CD4-positive, alpha-beta T cell treated with Interleukin-10 for 1 hour (primary cell): ENCODE data around the gene COG3.
A peak's percentile ranks its signal among the peaks of the same experiment; 100 is the strongest.

Experiments
- DNase-seq: peaks from one replicate; pipeline ENCODE4 v3.0.0-alpha.2; 2020

COG3 gene

GRCh38 chr13:45508776-45509175, 44.0 kb downstream of the COG3 start:
- DNase-seq = no peak

GRCh38 chr13:45510672-45511071, 45.9 kb downstream of the COG3 start:
- no peak for DNase-seq

GRCh38 chr13:45511310-45512097, 46.8 kb downstream of the COG3 start:
- peak; percentile 74 for DNase-seq

- no peak for DNase-seq
These were observed 47.4 kb downstream of the COG3 start for GRCh38 chr13:45512098-45512496.

GRCh38 chr13:45516757-45517156, 52.0 kb downstream of the COG3 start:
- no peak for DNase-seq

GRCh38 chr13:45518525-45519245, 53.9 kb downstream of the COG3 start:
- DNase-seq = no peak

- no peak for DNase-seq
These were observed 54.8 kb downstream of the COG3 start for GRCh38 chr13:45519493-45519892.

- no peak for DNase-seq
These were observed 56.6 kb downstream of the COG3 start for GRCh38 chr13:45521297-45521696.

GRCh38 chr13:45522571-45522970, 57.8 kb downstream of the COG3 start:
- no peak for DNase-seq

- DNase-seq = no peak
These were observed 63.1 kb downstream of the COG3 start for GRCh38 chr13:45527699-45528462.

- DNase-seq = no peak
These were observed 65.0 kb downstream of the COG3 start for GRCh38 chr13:45529758-45530157.

- DNase-seq = no peak
These were observed 69.9 kb downstream of the COG3 start for GRCh38 chr13:45534604-45535003.

- no peak for DNase-seq
These were observed 71.5 kb downstream of the COG3 start for GRCh38 chr13:45536224-45536623.

- no peak for DNase-seq
These were observed 72.8 kb downstream of the COG3 start for GRCh38 chr13:45537516-45537915.

GRCh38 chr13:45538382-45538781, 73.6 kb downstream of the COG3 start:
- DNase-seq = no peak

GRCh38 chr13:45540195-45540594, 75.5 kb downstream of the COG3 start:
- no peak for DNase-seq

- DNase-seq = no peak
These were observed 76.1 kb downstream of the COG3 start for GRCh38 chr13:45540864-45541263.

GRCh38 chr13:45541806-45542205, 77.1 kb downstream of the COG3 start:
- no peak for DNase-seq

GRCh38 chr13:45542391-45542790, 77.7 kb downstream of the COG3 start:
- DNase-seq = no peak

GRCh38 chr13:45542878-45543277, 78.1 kb downstream of the COG3 start:
- no peak for DNase-seq

GRCh38 chr13:45544520-45544919, 79.8 kb downstream of the COG3 start:
- DNase-seq = no peak

GRCh38 chr13:45545686-45546409, 81.1 kb downstream of the COG3 start:
- DNase-seq = no peak

GRCh38 chr13:45546410-45546765, 81.6 kb downstream of the COG3 start:
- no peak for DNase-seq
